HepG2 (cell line): ENCODE results near the gene CISH. TPM values are rescaled to one million over a fixed set of nuclear protein-coding genes. Genes with fewer than 3 reads are reported as not detected.

Experiments used
- ARHGAP35 ChIP-seq: sonication (generic); formaldehyde crosslinking; IDR thresholded peaks from 2 replicates; pipeline ENCODE4 v1.9.0; 2022; ENCODE audit warnings: mild to moderate bottlenecking, inconsistent platforms, moderate library complexity, missing genetic modification reagents, borderline replicate concordance
- ATF1 ChIP-seq: IDR thresholded peaks from 2 replicates; pipeline ENCODE4 v1.6.1; 2016; ENCODE audit warnings: mild to moderate bottlenecking, control low read depth
- BCL6 ChIP-seq: IDR thresholded peaks from 2 replicates; pipeline ENCODE4 v1.6.1; 2016; ENCODE audit warnings: missing genetic modification reagents, missing compliant biosample characterization
- CAMTA2 ChIP-seq: sonication (generic); formaldehyde crosslinking; IDR thresholded peaks from 2 replicates; pipeline ENCODE4 v1.4.0; 2020; ENCODE audit warnings: mild to moderate bottlenecking, missing genetic modification reagents, borderline replicate concordance
- CCAR2 ChIP-seq: fragments of 200-400 bp; formaldehyde crosslinking; optimal IDR thresholded peaks from 2 replicates; pipeline ENCODE3; 2018; ENCODE audit warnings: low read depth, mild to moderate bottlenecking, low read length, moderate library complexity
- FIP1L1 ChIP-seq: fragments of 200-400 bp; formaldehyde crosslinking; IDR thresholded peaks from 2 replicates; pipeline ENCODE4 v1.6.1; 2018; ENCODE audit warnings: low read depth, mild to moderate bottlenecking, low read length, moderate library complexity, borderline replicate concordance; ENCODE audit not compliant: insufficient read depth
- KMT2A ChIP-seq: sonication (generic); formaldehyde crosslinking; IDR thresholded peaks from 2 replicates; pipeline ENCODE4 v1.4.0; 2020; ENCODE audit warnings: missing genetic modification reagents
- MYPOP ChIP-seq: sonication (generic); formaldehyde crosslinking; IDR thresholded peaks from 2 replicates; pipeline ENCODE4 v1.8.1; 2023; ENCODE audit warnings: mild to moderate bottlenecking, moderate library complexity, missing genetic modification reagents
- NR2F2 ChIP-seq: IDR thresholded peaks from 2 replicates; pipeline ENCODE4 v1.6.1; 2012; ENCODE audit warnings: low read depth, inconsistent platforms, borderline replicate concordance
- NRL ChIP-seq: sonication (generic); formaldehyde crosslinking; IDR thresholded peaks from 2 replicates; pipeline ENCODE4 v1.5.0; 2020; ENCODE audit warnings: missing genetic modification reagents, mild to moderate bottlenecking, moderate library complexity, borderline replicate concordance
- YEATS4 ChIP-seq: sonication (generic); formaldehyde crosslinking; IDR thresholded peaks from 2 replicates; pipeline ENCODE4 v1.4.0; 2020; ENCODE audit warnings: missing genetic modification reagents, borderline replicate concordance
- YY1 ChIP-seq: IDR thresholded peaks from 2 replicates; pipeline ENCODE4 v1.6.1; 2011; ENCODE audit warnings: low read length, low read depth, moderate library complexity, mild to moderate bottlenecking; ENCODE audit not compliant: insufficient read depth, insufficient replicate concordance
- ZFP90 ChIP-seq: sonication (generic); formaldehyde crosslinking; IDR thresholded peaks from 2 replicates; pipeline ENCODE4 v1.8.0; 2022; ENCODE audit warnings: missing genetic modification reagents, mild to moderate bottlenecking, inconsistent platforms, borderline replicate concordance
- ZFY ChIP-seq: sonication (generic); formaldehyde crosslinking; IDR thresholded peaks from 2 replicates; pipeline ENCODE4 v1.4.0; 2020; ENCODE audit warnings: missing genetic modification reagents
- ZNF24 ChIP-seq: fragments of 450-650 bp; IDR thresholded peaks from 2 replicates; pipeline ENCODE4 v1.6.1; 2017; ENCODE audit warnings: antibody characterized with exemption, mild to moderate bottlenecking
- ZNF275 ChIP-seq: sonication (generic); formaldehyde crosslinking; IDR thresholded peaks from 2 replicates; pipeline ENCODE4 v1.8.0; 2022; ENCODE audit warnings: missing genetic modification reagents, mild to moderate bottlenecking, inconsistent platforms, borderline replicate concordance
- ZNF430 ChIP-seq: sonication (generic); formaldehyde crosslinking; IDR thresholded peaks from 2 replicates; pipeline ENCODE4 v1.9.0; 2021; ENCODE audit warnings: mild to moderate bottlenecking, missing genetic modification reagents
- ZNF614 ChIP-seq: IDR thresholded peaks from 2 replicates; pipeline ENCODE4 v1.6.1; 2018; ENCODE audit warnings: missing biosample characterization, missing genetic modification reagents, inconsistent platforms, borderline replicate concordance
- ZNF646 ChIP-seq: sonication (generic); formaldehyde crosslinking; IDR thresholded peaks from 2 replicates; pipeline ENCODE4 v1.9.0; 2021; ENCODE audit warnings: mild to moderate bottlenecking, missing genetic modification reagents
- ZSCAN9 ChIP-seq: IDR thresholded peaks from 2 replicates; pipeline ENCODE4 v1.6.1; 2016; ENCODE audit warnings: borderline replicate concordance
- polyA plus RNA-seq, 8 experiments: library from polyadenylated mRNA; depleted of rRNA in 3 of 8; stranded (reverse) in 7 of 8; unstranded in 1 of 8; fragments of >200 nt; fragmentation: Illumina TruSeq in 4 of 8; extraction: Trizol in 4 of 8; gene quantifications; 2 replicates each; pipeline versions ENCODE4 v1.2.1 to v1.2.3, GENCODE V29; 2011 to 2016; ENCODE audit warnings: low read depth in 4 of 8, missing spikeins in 1 of 8, mixed read lengths in 1 of 8; ENCODE audit not compliant: insufficient read depth in 1 of 8
- total RNA-seq, 5 experiments: library from RNA; depleted of rRNA; stranded (reverse); fragments of >200 nt; fragmentation: Illumina TruSeq; extraction: Trizol; gene quantifications; 2 replicates each; pipeline ENCODE4 v1.2.3, GENCODE V29; 2016; ENCODE audit warnings: low read depth in 1 of 5

The CISH gene
- total and polyA plus RNA-seq, 2 of the 13 experiments (the other 11 are each of a cell fraction or from before 2014, with no cell fraction given) = 0.91 to 1.5 TPM

GRCh38 chr3:50568947-50569749 lies 42.4 kb downstream of the CISH start, which contains the start of gene HEMK1 (continued):
- no peak for TF ChIP-seq ZNF646 (CRISPR knock-in tag)
- TF ChIP-seq ZSCAN9 (CRISPR knock-in tag) = 0 out of 2 replicates have a peak, but pooled peaks have one; percentile 45
- peak; percentile 84 for TF ChIP-seq BCL6 (CRISPR knock-in tag)
- TF ChIP-seq ZFY (CRISPR knock-in tag) = peak; percentile 84
- TF ChIP-seq ZNF275 (CRISPR knock-in tag) = peak; percentile 82; the same call in 1 of the 2 replicates
- TF ChIP-seq ARHGAP35 (CRISPR knock-in tag) = peak; percentile 77; the same call in 1 of the 2 replicates
- peak; percentile 54 for TF ChIP-seq ZNF430 (CRISPR knock-in tag)
- no peak for TF ChIP-seq ZNF614 (CRISPR knock-in tag)
- peak; percentile 74; the same call in 1 of the 2 replicates for TF ChIP-seq NRL (CRISPR knock-in tag)
- TF ChIP-seq NR2F2 = peak; percentile 52; the same call in 1 of the 2 replicates
- TF ChIP-seq YEATS4 (CRISPR knock-in tag) = peak; percentile 98
- TF ChIP-seq ATF1 (CRISPR knock-in tag) = peak; percentile 93
- peak; percentile 74 for TF ChIP-seq MYPOP
- no peak for TF ChIP-seq CAMTA2
- no peak for TF ChIP-seq CCAR2
- TF ChIP-seq KMT2A (CRISPR knock-in tag) = peak; percentile 60; the same call in 1 of the 2 replicates
- TF ChIP-seq YY1 = peak; percentile 63
- no peak for TF ChIP-seq FIP1L1
- peak; percentile 32; the same call in 1 of the 2 replicates for TF ChIP-seq ZFP90 (CRISPR knock-in tag)
- no peak for TF ChIP-seq ZNF24
